Prostate gland (tissue), 2 donors: ENCODE data around the gene PLPPR1. TPM values are rescaled to one million over a fixed set of nuclear protein-coding genes. Genes with fewer than 3 reads are reported as not detected.

ENCODE experiments used
- DNase-seq: peaks from one replicate; pipeline ENCODE4 v3.0.0-alpha.2; 2019; ENCODE audit warnings: low spot score
- H3K27ac ChIP-seq, 2 donors: fragments of 200-600 bp; sonication (generic); 2 replicates each; pipeline ENCODE4 v1.5.1; 2017 to 2019
- H3K27me3 ChIP-seq: fragments of 200-600 bp; sonication (generic); replicated peaks from 2 replicates; pipeline ENCODE4 v1.5.1; 2019; ENCODE audit not compliant: insufficient read depth
- H3K36me3 ChIP-seq, 2 donors: fragments of 200-600 bp; sonication (generic); 1 replicate in 1 of 2; 2 replicates in 1 of 2; pipeline versions ENCODE4 v1.5.1 to v1.8.1; 2017 to 2019
- H3K4me1 ChIP-seq: fragments of 200-600 bp; sonication (generic); replicated peaks from 2 replicates; pipeline ENCODE4 v1.5.1; 2019
- H3K4me3 ChIP-seq, 2 donors: fragments of 200-600 bp; sonication (generic); 2 replicates each; pipeline ENCODE4 v1.5.1; 2017 to 2019
- H3K9me3 ChIP-seq: fragments of 200-600 bp; sonication (generic); 2 replicates; pipeline ENCODE4 v1.5.1; 2017
- CTCF ChIP-seq, 4 experiments: fragments of 200-600 bp in 2 of 4; fragments of 450-650 bp in 2 of 4; sonication (generic) in 2 of 4; IDR thresholded peaks; 1 replicate in 3 of 4; 2 replicates in 1 of 4; pipeline ENCODE4 v1.5.1; 2016 to 2019; ENCODE audit warnings: antibody characterized with exemption in 4 of 4, mild to moderate bottlenecking in 2 of 4, moderate library complexity in 2 of 4
- POLR2A ChIP-seq: fragments of 450-650 bp; IDR thresholded peaks from one replicate; pipeline ENCODE4 v1.6.1; 2016; ENCODE audit warnings: antibody characterized with exemption, mild to moderate bottlenecking
- POLR2AphosphoS5 ChIP-seq: sonication (generic); formaldehyde crosslinking; IDR thresholded peaks from one replicate; pipeline ENCODE4 v1.6.1; 2017; ENCODE audit warnings: antibody characterized with exemption
- WGBS: methylation state at CpG from one replicate; pipeline ENCODE4 v1.1.5; 2018; 5-methylcytosine and 5-hydroxymethylcytosine counted together
- intact Hi-C: fragments of 100-400 bp; cut with DNase I; formaldehyde crosslinking; loops from one replicate; pipeline ENCODE4 v1.14.2; 2022
- total RNA-seq, 2 donors: library from RNA; depleted of rRNA; stranded (reverse); fragments of >200 nt; gene quantifications; one replicate each; pipeline ENCODE4 v1.1.0, GENCODE V29; 2016

PLPPR1 gene
- total RNA-seq, 2 donors from 2014 or later, result 2.8 TPM; not detected in 1

DNA sequence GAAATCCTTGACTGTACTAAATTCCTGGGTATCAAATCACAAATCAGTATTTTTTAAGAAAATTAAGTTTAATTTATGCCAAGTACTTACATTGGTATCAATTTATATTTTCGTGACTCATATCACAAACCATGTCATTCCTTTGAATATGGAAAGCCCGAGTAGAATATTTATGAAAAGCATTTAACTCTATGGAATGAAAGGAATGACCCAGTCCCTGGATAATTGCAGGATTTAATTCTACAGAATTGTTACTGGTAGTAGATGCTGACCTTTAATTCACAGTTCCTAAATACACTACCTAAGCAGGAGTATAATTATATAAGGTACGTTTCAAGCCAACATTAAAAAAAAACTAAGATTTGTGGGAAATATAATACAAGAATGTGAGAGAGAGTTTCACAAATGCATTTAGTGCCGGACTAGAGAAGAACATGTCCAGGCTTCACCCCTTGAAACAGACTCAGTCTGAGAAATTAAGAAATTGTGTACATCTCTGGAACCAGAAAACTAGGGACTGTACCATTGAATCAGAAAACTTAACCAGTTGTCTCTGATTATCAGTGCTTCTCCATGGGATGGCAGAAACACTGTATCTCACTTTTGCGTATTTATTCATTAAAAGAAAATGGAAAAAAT lies 28.5 kb upstream of the PLPPR1 start:
- no peak for DNase-seq
- Histone ChIP-seq H3K4me1 (no peaks in the 10 kb centered on the region), H3K4me3 (no peak overlapping the region), H3K9me3 (no peaks in the 10 kb centered on the region), H3K27ac (no peak overlapping the region), H3K27me3 (no peaks in the 10 kb centered on the region), H3K36me3 (no peaks in the 10 kb centered on the region)
- intact Hi-C loops, result no loop called here
- TF ChIP-seq CTCF (IDR thresholded peaks at IDR 0.05) (no peak), POLR2AphosphoS5 (no peak), POLR2A (no peak)
- 72% methylated on average over 5 of the region's 5 CpGs for WGBS

DNA sequence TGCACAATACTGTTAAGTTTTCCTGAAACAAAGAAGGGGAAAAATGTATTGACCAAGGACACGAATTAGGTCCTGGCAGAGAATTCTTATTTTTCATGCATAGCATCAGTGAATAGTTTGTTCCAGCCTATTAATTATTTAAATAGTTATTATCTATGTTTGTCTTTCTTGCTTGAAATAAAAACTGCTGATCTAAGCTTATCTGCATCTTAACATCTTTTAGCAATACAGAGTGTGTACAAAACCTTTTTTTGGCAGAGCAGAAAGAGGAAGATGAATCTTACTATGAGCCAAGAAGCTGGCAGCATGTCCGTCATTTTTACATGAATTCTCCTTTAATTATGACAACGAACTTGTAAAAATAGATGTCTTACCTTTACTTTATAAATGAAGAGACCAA lies 23.3 kb upstream of the PLPPR1 start:
- DNase-seq, result no peak
- Histone ChIP-seq H3K4me3 (no peak overlapping the region), H3K27ac (no peak overlapping the region), H3K4me1 (no peaks in the 10 kb centered on the region), H3K27me3 (no peaks in the 10 kb centered on the region), H3K36me3 (no peaks in the 10 kb centered on the region), H3K9me3 (no peaks in the 10 kb centered on the region)
- TF ChIP-seq POLR2AphosphoS5 (no peak), CTCF (IDR thresholded peaks at IDR 0.05) (no peak), POLR2A (no peak)
- intact Hi-C loops, result no loop called here
- 82% methylated on average over 3 of the region's 3 CpGs for WGBS

GRCh38 chr9:101014566-101014965 lies 14.0 kb upstream of the PLPPR1 start:
- intact Hi-C loops, result no loop called here
- Histone ChIP-seq H3K4me3 (no peak overlapping the region), H3K36me3 (no peaks in the 10 kb centered on the region), H3K9me3 (no peaks in the 10 kb centered on the region), H3K27ac (no peak overlapping the region), H3K4me1 (no peaks in the 10 kb centered on the region), H3K27me3 (no peaks in the 10 kb centered on the region)
- TF ChIP-seq CTCF (IDR thresholded peaks at IDR 0.05), result no peak
- TF ChIP-seq POLR2A, result no peak
- TF ChIP-seq POLR2AphosphoS5, result no peak
- 44% methylated on average over 2 of the region's 2 CpGs for WGBS
- no peak for DNase-seq

GRCh38 chr9:101018467-101018866 lies 10.1 kb upstream of the PLPPR1 start:
- 75% methylated on average over 2 of the region's 2 CpGs for WGBS
- Histone ChIP-seq H3K9me3 (no peaks in the 10 kb centered on the region), H3K36me3 (no peaks in the 10 kb centered on the region), H3K4me1 (no peaks in the 10 kb centered on the region), H3K27ac (no peak overlapping the region), H3K27me3 (no peaks in the 10 kb centered on the region), H3K4me3 (no peak overlapping the region)
- no peak for DNase-seq
- intact Hi-C loops, result no loop called here
- TF ChIP-seq POLR2AphosphoS5 (no peak), CTCF (IDR thresholded peaks at IDR 0.05) (no peak)

DNA sequence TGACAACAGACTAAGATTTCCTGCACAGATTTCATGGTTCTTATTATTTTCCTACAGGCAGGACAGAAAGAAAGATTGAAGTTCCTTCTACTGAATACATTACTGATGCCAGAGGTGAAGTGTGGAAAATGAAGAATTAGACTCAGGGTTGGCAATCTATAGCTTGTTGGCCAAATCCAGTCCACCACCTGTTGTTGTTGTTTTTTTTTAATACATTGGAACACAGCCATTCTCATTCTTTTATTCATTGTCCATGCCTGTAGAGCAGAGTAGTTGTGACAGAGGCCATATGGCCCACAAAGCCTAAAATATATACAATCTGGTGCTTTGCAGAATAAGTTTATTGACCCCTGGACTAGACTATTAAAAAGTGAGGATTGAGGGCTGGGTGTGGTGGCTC lies 5.8 kb upstream of the PLPPR1 start:
- DNase-seq, result no peak
- H3K36me3 ChIP-seq, result no peaks in the 10 kb centered on the region
- intact Hi-C loops, result no loop called here
- TF ChIP-seq POLR2AphosphoS5, result no peak
- no peaks in the 10 kb centered on the region for H3K9me3 ChIP-seq
- no peaks in the 10 kb centered on the region for H3K4me1 ChIP-seq
- H3K27ac ChIP-seq, result no peak overlapping the region
- H3K27me3 ChIP-seq, result no peaks in the 10 kb centered on the region
- no peak overlapping the region for H3K4me3 ChIP-seq
